ENCODE data around the gene FAXDC2. TPM values are rescaled to one million over a fixed set of nuclear protein-coding genes. Genes with fewer than 3 reads are reported as not detected.
"Not testable (repeated sequence)": the region's sequence is repeated elsewhere in the genome, so short reads cannot be mapped to it uniquely, and the experiment has no call there.

Gene FAXDC2
- total and polyA plus RNA-seq, 2 of the 13 experiments (the other 11 are each of a cell fraction or from before 2014, with no cell fraction given), result 4.7 to 58.8 TPM

DNA sequence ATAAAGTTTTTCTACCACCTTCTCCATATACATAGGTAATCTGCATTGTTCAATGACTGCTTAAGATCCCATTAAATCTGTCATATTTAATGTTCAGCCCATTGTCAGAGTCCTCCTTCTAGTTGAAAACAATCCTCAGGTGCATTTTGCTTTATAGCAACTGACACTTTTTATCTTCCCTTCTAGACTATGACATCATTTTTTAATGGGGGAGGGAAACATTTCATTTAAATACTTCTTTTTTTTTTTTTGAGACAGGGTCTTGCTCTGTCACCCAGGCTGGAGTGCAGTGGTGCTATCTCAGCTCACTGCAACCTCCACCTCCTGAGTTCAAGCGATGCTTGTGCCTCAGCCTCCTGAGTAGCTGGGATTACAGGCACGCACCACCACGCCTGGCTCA is 17.6 kb downstream of the FAXDC2 start:
- H2AFZ ChIP-seq (ENCODE audit: low read length); H3K4me2 ChIP-seq (ENCODE audit: low read depth, low read length); intact Hi-C loops (cut with micrococcal nuclease; ENCODE audit: unreplicated experiment); CTCF ChIA-PET (ENCODE audit: low intra/inter-chr PET ratio, low total read pairs); H4K20me1 ChIP-seq (ENCODE audit: insufficient read depth, low read length); BruUV-seq (replicated peaks); H3K9ac ChIP-seq (ENCODE audit: insufficient read depth, low read depth, low read length); H3K27ac ChIP-seq (ENCODE audit: extremely low read length, insufficient read depth, low read length); FAIRE-seq; DNase-seq (ENCODE audit: low spot score); H3K27me3 ChIP-seq (ENCODE audit: control insufficient read depth in 1 of 2, insufficient read depth in 2 of 2, low read length in 2 of 2); in situ Hi-C loops (cut with HindIII; ENCODE audit: extremely low pct_ligation_motif_present, low pct_unique_long_range_greater_than_20kb); ATAC-seq; H3K79me2 ChIP-seq (ENCODE audit: insufficient read depth, low read length); H3K9me3 ChIP-seq (ENCODE audit: low read length); POLR2A ChIA-PET; H3K4me3 ChIP-seq (replicated peaks in 1 of 3; ENCODE audit: insufficient read depth in 1 of 3, low read depth in 2 of 3, low read length in 3 of 3); TF ChIP-seq ATF7 (CRISPR knock-in tag; IDR thresholded peaks at IDR 0.05): not testable (repeated sequence)
- 100% methylated on average over 3 of the region's 3 CpGs for WGBS (ENCODE audit: low lambda C conversion rate)
- H3K4me1 ChIP-seq (ENCODE audit: insufficient read depth, low read length), result peaks cover 85% of the 10 kb centered on the region
- H3K36me3 ChIP-seq (replicated peaks in 1 of 2; ENCODE audit: control insufficient read depth in 1 of 2, insufficient read depth in 2 of 2, low read length in 2 of 2), result peaks cover 8 to 11% of the 10 kb centered on the region in 2 experiments; a peak in 4 of 5 replicates
- TF ChIP-seq ATF7 (IDR thresholded peaks at IDR 0.05), result peak; percentile 92

DNA sequence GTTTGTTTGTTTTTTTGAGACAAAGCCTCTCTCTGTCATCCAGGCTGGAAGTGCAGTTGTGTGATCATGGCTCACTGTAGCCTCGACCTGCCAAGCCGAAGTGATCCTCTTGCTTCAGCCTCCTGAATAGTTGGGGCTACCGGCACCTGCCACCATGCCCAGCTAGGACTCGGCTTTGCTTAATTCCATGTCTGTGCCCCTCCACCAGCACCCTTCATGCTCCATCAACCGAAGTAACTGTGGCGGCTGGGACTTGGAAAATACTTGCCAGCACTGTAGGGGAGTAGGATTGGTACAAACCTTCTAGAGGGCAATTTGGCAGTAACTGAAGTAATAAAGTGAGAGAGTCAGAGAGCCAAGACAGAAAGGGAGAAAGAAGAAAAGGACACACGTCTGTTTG is 19.0 kb downstream of the FAXDC2 start:
- DNase-seq (ENCODE audit: low spot score) (no peak), FAIRE-seq (no peak), ATAC-seq (no peak)
- TF ChIP-seq SOX6 (IDR thresholded peaks at IDR 0.05) (no peak), SOX6 (CRISPR knock-in tag; IDR thresholded peaks at IDR 0.05) (no peak), DR1 (CRISPR knock-in tag; IDR thresholded peaks at IDR 0.05) (no peak), ZEB1 (IDR thresholded peaks at IDR 0.05; ENCODE audit: insufficient replicate concordance, low read depth) (no peak), GFI1 (CRISPR knock-in tag; IDR thresholded peaks at IDR 0.05; ENCODE audit: borderline replicate concordance) (no peak)
- TF ChIP-seq, protein P1, sequence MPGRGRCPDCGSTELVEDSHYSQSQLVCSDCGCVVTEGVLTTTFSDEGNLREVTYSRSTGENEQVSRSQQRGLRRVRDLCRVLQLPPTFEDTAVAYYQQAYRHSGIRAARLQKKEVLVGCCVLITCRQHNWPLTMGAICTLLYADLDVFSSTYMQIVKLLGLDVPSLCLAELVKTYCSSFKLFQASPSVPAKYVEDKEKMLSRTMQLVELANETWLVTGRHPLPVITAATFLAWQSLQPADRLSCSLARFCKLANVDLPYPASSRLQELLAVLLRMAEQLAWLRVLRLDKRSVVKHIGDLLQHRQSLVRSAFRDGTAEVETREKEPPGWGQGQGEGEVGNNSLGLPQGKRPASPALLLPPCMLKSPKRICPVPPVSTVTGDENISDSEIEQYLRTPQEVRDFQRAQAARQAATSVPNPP (CRISPR knock-in tag; IDR thresholded peaks at IDR 0.05), result no peak
- Histone ChIP-seq H4K20me1 (ENCODE audit: insufficient read depth, low read length) (no peaks in the 10 kb centered on the region), H3K79me2 (ENCODE audit: insufficient read depth, low read length) (no peaks in the 10 kb centered on the region), H3K27ac (ENCODE audit: extremely low read length, insufficient read depth, low read length) (no peak overlapping the region), H3K9ac (ENCODE audit: insufficient read depth, low read depth, low read length) (no peak overlapping the region), H3K9me3 (ENCODE audit: low read length) (no peaks in the 10 kb centered on the region), H2AFZ (ENCODE audit: low read length) (no peak overlapping the region), H3K27me3 (ENCODE audit: control insufficient read depth in 1 of 2, insufficient read depth in 2 of 2, low read length in 2 of 2) (no peaks in the 10 kb centered on the region), H3K36me3 (replicated peaks in 1 of 2; ENCODE audit: control insufficient read depth in 1 of 2, insufficient read depth in 2 of 2, low read length in 2 of 2) (peaks cover 9 to 15% of the 10 kb centered on the region in 2 experiments; a peak in 4 of 5 replicates), H3K4me3 (replicated peaks in 1 of 3; ENCODE audit: insufficient read depth in 1 of 3, low read depth in 2 of 3, low read length in 3 of 3) (no peak overlapping the region), H3K4me2 (ENCODE audit: low read depth, low read length) (no peak overlapping the region), H3K4me1 (ENCODE audit: insufficient read depth, low read length) (peaks cover 81% of the 10 kb centered on the region)
- in situ Hi-C loops (cut with HindIII; ENCODE audit: extremely low pct_ligation_motif_present, low pct_unique_long_range_greater_than_20kb), result no loop called here
- intact Hi-C loops (cut with micrococcal nuclease; ENCODE audit: unreplicated experiment), result no loop called here
- ChIA-PET POLR2A (no interaction called here), CTCF (ENCODE audit: low intra/inter-chr PET ratio, low total read pairs) (no interaction called here)
- WGBS (ENCODE audit: low lambda C conversion rate), result 94% methylated on average over 7 of the region's 7 CpGs
- no TSS peak for BruUV-seq (replicated peaks)

All from HepG2 (cell line).